Motor neuron (in vitro differentiated cells): ENCODE data around the gene SLC7A1. TPM values are rescaled to one million over a fixed set of nuclear protein-coding genes. Genes with fewer than 3 reads are reported as not detected.
A peak's percentile ranks its signal among the peaks of the same experiment; 100 is the strongest.

Experiments
- ATAC-seq, 8 experiments: fragments of 200-7000 bp; cut with Tn5 transposase; replicated peaks in 6 of 8; 2 replicates each; pipeline ENCODE4 v1.8.0; 2021; ENCODE audit warnings: mild to moderate bottlenecking in 8 of 8, moderate library complexity in 8 of 8
- H3K27ac ChIP-seq, 2 donors: fragments of 250-450 bp; sonication (Bioruptor Pico); 2 replicates each; pipeline ENCODE4 v1.9.0; 2021; ENCODE audit warnings: antibody characterized with exemption in 2 of 2, mild to moderate bottlenecking in 2 of 2, moderate library complexity in 1 of 2
- H3K4me1 ChIP-seq, 2 donors: fragments of 250-450 bp; sonication (Bioruptor Pico); replicated peaks in 1 of 2; 2 replicates each; pipeline ENCODE4 v1.6.1; 2021; ENCODE audit warnings: antibody characterized with exemption in 2 of 2, mild to moderate bottlenecking in 2 of 2, moderate library complexity in 1 of 2
- H3K4me3 ChIP-seq, 5 donors: fragments of 250-450 bp; sonication (Bioruptor Pico); 2 replicates each; pipeline ENCODE4 v1.9.0; 2021; ENCODE audit warnings: antibody characterized with exemption in 5 of 5, mild to moderate bottlenecking in 5 of 5, moderate library complexity in 4 of 5
- WGBS, 10 experiments: fragments of 450-650 bp; shearing (Covaris generic); methylation state at CpG; one replicate each; pipeline ENCODE4 v1.0.0; 2022; 5-methylcytosine and 5-hydroxymethylcytosine counted together
- in situ Hi-C, 9 experiments: fragments of 400-800 bp; cut with MboI; loops; one replicate each; pipeline ENCODE4 v1.15.0; 2021; ENCODE audit warnings: low sequenced_read_pairs in 9 of 9, low pct_unique_long_range_greater_than_20kb in 2 of 9; ENCODE audit not compliant: unreplicated experiment in 9 of 9
- total RNA-seq, 8 experiments: library from RNA; unstranded; fragments of 300-600 nt; gene quantifications; 2 replicates each; pipeline versions ENCODE4 v1.2.3 to v1.2.4, GENCODE V29; 2022

SLC7A1 gene
- total RNA-seq, 8 experiments from 2014 or later: 9.6 to 40.5 (median 23.5) TPM

DNA sequence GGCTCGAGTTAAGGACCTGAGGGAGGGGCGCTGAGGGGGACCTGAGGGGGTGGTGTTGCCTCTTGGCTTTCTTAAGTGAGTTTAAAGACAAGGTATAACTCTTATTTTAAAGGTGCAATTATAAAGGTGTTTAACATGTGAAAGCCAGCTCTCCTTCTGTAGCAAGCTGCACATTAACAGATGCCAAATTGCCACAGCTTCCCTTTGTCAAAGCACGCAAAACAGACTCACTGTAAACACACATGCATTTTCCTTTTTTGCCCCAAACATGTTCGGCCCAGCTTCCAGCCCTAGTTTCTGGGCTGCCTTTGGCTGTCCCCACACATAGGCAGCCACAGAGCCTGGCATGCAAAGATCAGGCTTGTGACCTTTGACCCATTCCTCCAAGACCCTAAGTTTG, 111.9 kb downstream of the SLC7A1 start:
- peaks cover 8 to 11% of the 10 kb centered on the region in 2 donors for H3K4me1 ChIP-seq
- ATAC-seq: no peak
- H3K4me3 ChIP-seq: no peak overlapping the region
- in situ Hi-C loops: no loop called here
- no peak overlapping the region for H3K27ac ChIP-seq
- WGBS, 10 experiments: 50 to 87% (median 57%) methylated on average over 1 to 2 of the region's 4 CpGs; no CpG with 5 or more reads in 6 of the 10 experiments

DNA sequence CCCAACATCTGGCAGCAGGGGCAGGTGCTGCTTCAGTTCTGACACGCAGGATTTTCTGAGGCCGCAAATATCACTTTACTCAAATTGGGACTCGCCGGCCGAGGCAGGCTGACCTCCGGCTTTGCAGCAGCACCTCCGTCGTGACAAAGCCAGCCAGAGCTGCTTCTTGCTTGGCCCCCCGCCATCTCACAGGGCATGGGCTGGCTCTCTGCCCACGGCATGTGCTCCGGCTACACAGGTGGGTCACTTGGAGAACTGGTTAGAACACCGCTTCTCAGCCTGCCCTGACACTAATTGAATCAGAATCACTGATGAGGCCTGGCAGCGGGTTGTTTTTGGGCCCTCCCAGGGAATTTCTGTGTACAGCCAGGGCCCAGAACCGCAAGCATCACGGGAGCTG, 112.3 kb downstream of the SLC7A1 start:
- in situ Hi-C loops: no loop called here
- Histone ChIP-seq H3K4me3 (no peak overlapping the region), H3K27ac (no peak overlapping the region), H3K4me1 (peaks cover 8 to 11% of the 10 kb centered on the region in 2 donors)
- WGBS, 10 experiments: 90 to 100% (median 100%) methylated on average over 1 to 3 of the region's 15 CpGs; no CpG with 5 or more reads in 6 of the 10 experiments
- ATAC-seq: no peak

DNA sequence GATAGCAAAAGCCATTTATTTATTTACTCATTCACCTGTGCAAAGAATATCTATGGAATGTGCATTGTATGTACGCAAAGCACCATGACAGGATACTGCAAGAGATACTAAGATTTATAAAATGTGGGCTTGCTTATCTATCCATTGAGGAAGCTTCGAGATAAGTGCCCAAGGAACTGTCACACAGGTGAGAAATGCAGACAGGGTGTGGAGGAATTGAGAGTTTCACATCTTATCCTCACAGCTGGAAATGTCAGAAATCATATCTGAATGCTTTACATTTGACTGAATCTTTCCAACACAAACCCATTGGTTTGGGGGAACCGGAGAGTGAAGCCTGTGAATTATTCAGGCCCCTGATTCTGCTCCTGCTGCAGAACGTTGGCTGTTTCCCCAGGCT, 113.0 kb downstream of the SLC7A1 start:
- Histone ChIP-seq H3K4me1 (peaks cover 8 to 11% of the 10 kb centered on the region in 2 donors), H3K4me3 (no peak overlapping the region), H3K27ac (no peak overlapping the region)
- in situ Hi-C loops: no loop called here
- no peak for ATAC-seq
- WGBS, 10 experiments: 0 to 100% (median 80%) methylated on average over 1 to 4 of the region's 4 CpGs; no CpG with 5 or more reads in 3 of the 10 experiments

GRCh38 chr13:29481603-29482002, 113.9 kb downstream of the SLC7A1 start:
- in situ Hi-C loops: no loop called here
- ATAC-seq: no peak
- Histone ChIP-seq H3K27ac (no peak overlapping the region), H3K4me1 (peaks cover 8 to 11% of the 10 kb centered on the region in 2 donors), H3K4me3 (no peak overlapping the region)
- 69 to 100% (median 89%) methylated on average over 1 to 5 of the region's 5 CpGs; no CpG with 5 or more reads in 4 of the 10 experiments for WGBS, 10 experiments

- peaks cover 8 to 11% of the 10 kb centered on the region in 2 donors for H3K4me1 ChIP-seq
- no peak for ATAC-seq
- in situ Hi-C loops: no loop called here
Measured at GRCh38 chr13:29480893-29481525, 114.5 kb downstream of the SLC7A1 start.

GRCh38 chr13:29479716-29480492, 115.6 kb downstream of the SLC7A1 start:
- Histone ChIP-seq H3K4me3 (no peak overlapping the region), H3K27ac (no peak overlapping the region), H3K4me1 (peaks cover 8 to 11% of the 10 kb centered on the region in 2 donors)
- 53 to 94% (median 82%) methylated on average over 3 to 15 of the region's 25 CpGs; no CpG with 5 or more reads in 2 of the 10 experiments for WGBS, 10 experiments
- no peak for ATAC-seq
- in situ Hi-C loops: no loop called here

More at GRCh38 chr13:29480893-29481525, 114.5 kb downstream of the SLC7A1 start:
- Histone ChIP-seq H3K4me3 (no peak overlapping the region), H3K27ac (no peak overlapping the region)
- 0 to 100% (median 77%) methylated on average over 1 to 8 of the region's 11 CpGs; no CpG with 5 or more reads in 4 of the 10 experiments for WGBS, 10 experiments

DNA sequence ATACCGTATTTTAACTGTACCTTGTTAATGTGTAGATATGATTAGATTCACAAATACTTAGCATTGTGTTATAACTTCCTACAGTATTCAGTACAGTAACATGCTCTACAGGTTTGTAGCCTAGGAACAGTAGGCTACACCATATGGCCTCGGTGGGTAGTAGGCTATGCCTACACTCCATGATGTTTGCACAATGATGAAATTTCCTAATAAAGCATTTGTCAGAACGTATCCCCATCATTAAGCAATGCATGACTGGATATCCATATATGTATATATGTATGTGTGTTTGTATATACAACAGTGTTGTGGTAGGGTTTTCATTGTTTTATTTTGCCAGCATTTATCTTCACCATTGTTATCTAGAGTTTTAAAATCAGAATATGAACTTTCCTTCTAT, 119.4 kb downstream of the SLC7A1 start:
- ATAC-seq: no peak
- Histone ChIP-seq H3K4me1 (no peaks in the 10 kb centered on the region), H3K27ac (no peak overlapping the region), H3K4me3 (no peak overlapping the region)
- WGBS, 10 experiments: 50 to 100% (median 65%) methylated on average over 1 to 3 of the region's 3 CpGs; no CpG with 5 or more reads in 2 of the 10 experiments
- in situ Hi-C loops: no loop called here

GRCh38 chr13:29474991-29475390, 120.5 kb downstream of the SLC7A1 start:
- Histone ChIP-seq H3K4me3 (no peak overlapping the region), H3K27ac (no peak overlapping the region), H3K4me1 (no peaks in the 10 kb centered on the region)
- ATAC-seq: no peak
- WGBS, 10 experiments: 35 to 100% (median 93%) methylated on average over 1 to 3 of the region's 3 CpGs; no CpG with 5 or more reads in 3 of the 10 experiments
- in situ Hi-C loops: loop anchor here in 1 of 9 experiments (25.0 kb wide), 1 partner anchor 113 kb away; no protein-coding TSS in a partner anchor

DNA sequence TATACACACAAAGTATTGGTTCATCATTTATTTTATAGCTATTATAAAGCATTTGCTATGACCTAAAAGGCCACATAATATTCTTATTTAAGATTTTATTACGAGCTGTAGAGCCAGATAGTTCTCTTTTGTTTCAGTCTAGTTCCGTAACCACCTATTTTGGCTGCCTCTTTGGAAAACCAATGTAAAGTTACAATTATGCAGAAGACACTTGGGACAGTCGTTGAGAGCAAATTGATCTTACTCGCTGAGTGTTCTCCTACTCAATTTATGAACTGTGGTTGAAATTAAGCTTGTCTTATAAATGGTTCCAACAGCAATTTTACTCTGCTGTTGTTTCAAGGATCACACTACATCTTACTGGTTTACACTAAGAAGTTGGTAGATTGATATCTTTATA, 122.3 kb downstream of the SLC7A1 start:
- WGBS, 10 experiments: 20 to 100% (median 71%) methylated on average over 1 to 4 of the region's 4 CpGs; no CpG with 5 or more reads in 1 of the 10 experiments

GRCh38 chr13:29472332-29472961, 123.0 kb downstream of the SLC7A1 start:
- Histone ChIP-seq H3K4me3 (no peak overlapping the region), H3K27ac (no peak overlapping the region), H3K4me1 (no peaks in the 10 kb centered on the region)
- in situ Hi-C loops: loop anchor here in 1 of 9 experiments (25.0 kb wide), 1 partner anchor 110 kb away; no protein-coding TSS in a partner anchor
- WGBS, 10 experiments: 39 to 87% (median 58%) methylated on average over 2 to 5 of the region's 6 CpGs
- ATAC-seq: peak in 3 of 8 experiments; percentile 59 to 76 (median 63)

More for the DNA sequence above, 122.3 kb downstream of the SLC7A1 start:
- in situ Hi-C loops: loop anchor here in 1 of 9 experiments (25.0 kb wide), 1 partner anchor 111 kb away; no protein-coding TSS in a partner anchor
- ATAC-seq: no peak
- H3K4me3 ChIP-seq: no peak overlapping the region
- no peak overlapping the region for H3K27ac ChIP-seq
- H3K4me1 ChIP-seq: no peaks in the 10 kb centered on the region

DNA sequence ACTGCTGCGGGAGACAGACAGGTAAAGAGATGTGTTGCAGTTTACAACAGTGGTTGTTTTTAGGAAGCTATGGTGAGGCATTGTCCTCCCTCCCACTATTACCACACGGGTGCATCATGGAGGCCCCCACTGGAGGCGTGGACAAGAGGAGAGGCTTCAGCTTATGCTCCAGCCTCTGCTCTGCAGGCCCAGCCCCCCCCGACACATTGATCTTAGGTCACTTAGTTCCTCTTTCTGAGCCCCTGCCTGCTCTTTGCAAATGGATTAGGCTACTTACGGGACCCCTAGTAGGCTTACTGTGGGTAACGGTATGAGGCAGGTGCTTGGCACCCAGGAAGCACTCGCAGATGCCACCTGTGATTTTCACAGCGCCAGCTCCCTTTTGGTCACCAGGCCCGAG, 123.9 kb downstream of the SLC7A1 start:
- Histone ChIP-seq H3K27ac (no peak overlapping the region), H3K4me3 (no peak overlapping the region), H3K4me1 (peaks cover 0 to 3% of the 10 kb centered on the region in 2 donors)
- in situ Hi-C loops: loop anchor here in 1 of 9 experiments (25.0 kb wide), 1 partner anchor 109 kb away; no protein-coding TSS in a partner anchor
- no peak for ATAC-seq
- WGBS, 10 experiments: 64 to 100% (median 91%) methylated on average over 1 to 6 of the region's 9 CpGs; no CpG with 5 or more reads in 4 of the 10 experiments

GRCh38 chr13:29465741-29466293, 129.7 kb downstream of the SLC7A1 start:
- no peak overlapping the region for H3K4me3 ChIP-seq
- ATAC-seq: peak in 5 of 8 experiments; percentile 45 to 92 (median 90)
- in situ Hi-C loops: loop anchor here in 1 of 9 experiments (25.0 kb wide), 1 partner anchor 104 kb away; no protein-coding TSS in a partner anchor
- H3K27ac ChIP-seq: no peak overlapping the region
- H3K4me1 ChIP-seq: peaks cover 0 to 5% of the 10 kb centered on the region in 2 donors
- WGBS, 10 experiments: 57 to 100% (median 84%) methylated on average over 1 to 5 of the region's 6 CpGs; no CpG with 5 or more reads in 3 of the 10 experiments
